Midbrain (tissue), 1 donor: ENCODE data around the gene ALG10B.

ENCODE experiments used
- DNase-seq: peaks from one replicate; lab custom pipeline; 2025; lab: John Stamatoyannopoulos, UW

Gene ALG10B

GRCh38 chr12:38374751-38375150 is 58.2 kb downstream of the ALG10B start:
- DNase-seq: no peak
